ENCODE data around the gene LITAFD. TPM values are rescaled to one million over a fixed set of nuclear protein-coding genes. Genes with fewer than 3 reads are reported as not detected.

Gene LITAFD
- total and polyA plus RNA-seq, 2 of the 4 experiments (the other 2 are of a cell fraction), result not detected

DNA sequence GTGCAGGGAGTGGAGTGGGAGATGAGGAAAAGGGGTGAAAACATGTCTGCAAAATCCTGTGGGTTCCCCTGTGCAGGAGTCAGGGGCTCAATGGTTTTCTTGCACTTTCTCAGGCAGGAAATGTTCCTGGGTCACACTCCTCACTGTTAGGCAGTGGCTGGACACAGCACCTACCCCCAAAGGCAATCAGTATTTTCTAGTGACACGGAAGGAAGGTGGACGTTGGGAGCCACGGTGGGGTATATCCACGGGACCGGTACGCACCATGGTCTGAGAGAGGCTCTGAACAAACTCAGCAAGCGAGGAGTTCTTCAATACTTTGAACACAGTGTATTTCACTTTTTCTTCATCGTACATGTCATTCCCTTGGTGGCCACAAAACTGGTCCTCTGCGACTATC, 20.9 kb downstream of the LITAFD start:
- Histone ChIP-seq H3K4me1 (ENCODE audit: control insufficient read depth, insufficient read depth, low read length) (no peaks in the 10 kb centered on the region), H3K23ac (ENCODE audit: low read depth, low read length) (no peak overlapping the region), H3K79me1 (ENCODE audit: low read depth in 1 of 2, low read length in 2 of 2) (peaks cover 17 to 27% of the 10 kb centered on the region in 2 experiments), H3K27me3 (ENCODE audit: control insufficient read depth, insufficient read depth, low read length) (no peaks in the 10 kb centered on the region), H3K4ac (ENCODE audit: low read depth, low read length) (no peak overlapping the region), H2AFZ (replicated peaks; ENCODE audit: low read length, poor library complexity) (no peak overlapping the region), H3K56ac (ENCODE audit: extremely low read depth, insufficient read depth, low read length) (no peak overlapping the region), H3K14ac (replicated peaks; ENCODE audit: low read depth, low read length) (no peak overlapping the region), H3K36me3 (ENCODE audit: control insufficient read depth, insufficient read depth, low read length) (peaks cover 60% of the 10 kb centered on the region), H2BK5ac (ENCODE audit: low read depth, low read length, poor library complexity, severe bottlenecking) (no peak overlapping the region), H2AK9ac (replicated peaks; ENCODE audit: low read depth, low read length, poor library complexity) (no peak overlapping the region), H3K18ac (ENCODE audit: low read depth, low read length) (no peak overlapping the region), H3K9ac (ENCODE audit: low read depth, low read length) (no peak overlapping the region), H3K9me1 (ENCODE audit: insufficient read depth, low read length) (no peaks in the 10 kb centered on the region), H2BK120ac (ENCODE audit: low read depth, low read length) (no peak overlapping the region), H4K8ac (ENCODE audit: low read depth in 2 of 2, low read length in 2 of 2) (no peak overlapping the region), H3K9me3 (ENCODE audit: control insufficient read depth, insufficient read depth, low read length) (no peaks in the 10 kb centered on the region), H2AK5ac (ENCODE audit: low read depth, low read length) (no peak overlapping the region), H4K20me1 (ENCODE audit: insufficient read depth, low read length) (peaks cover 3% of the 10 kb centered on the region; the same call in 1 of the 2 replicates), H3K4me3 (ENCODE audit: insufficient read depth, low read depth, low read length) (no peak overlapping the region), H3K4me2 (ENCODE audit: low read depth, low read length) (no peak overlapping the region), H4K5ac (ENCODE audit: low read depth, low read length) (no peak overlapping the region), H2BK20ac (ENCODE audit: low read depth, low read length) (no peak overlapping the region), H4K91ac (ENCODE audit: insufficient read depth, low read depth, low read length) (no peak overlapping the region), H3K27ac (ENCODE audit: insufficient read depth, low read length) (no peak overlapping the region), H2BK15ac (ENCODE audit: low read depth, low read length) (no peak overlapping the region)
- CTCF ChIA-PET, result no interaction called here
- 98% methylated on average over 6 of the region's 9 CpGs; no CpG with 5 or more reads in 1 of the 2 experiments for WGBS, 2 experiments (ENCODE audit: extremely low coverage in 2 of 2, insufficient read length in 1 of 2)
- POLR2A ChIA-PET (ENCODE audit: unreplicated experiment), result no interaction called here
- intact Hi-C loops (cut with micrococcal nuclease), result loop anchor here (10.0 kb wide), 1 partner anchor 192 kb away; the partner anchor contains the start of gene HAPSTR1
- dilution Hi-C loops (cut with HindIII; ENCODE audit: low sequenced_read_pairs, unreplicated experiment), result no loop called here
- BruUV-seq (replicated peaks), result no TSS peak
- DNase-seq, result no peak
- no peak for TF ChIP-seq NFE2L2 (IDR thresholded peaks at IDR 0.05; ENCODE audit: low read depth, low read length)
- TF ChIP-seq, protein P1, sequence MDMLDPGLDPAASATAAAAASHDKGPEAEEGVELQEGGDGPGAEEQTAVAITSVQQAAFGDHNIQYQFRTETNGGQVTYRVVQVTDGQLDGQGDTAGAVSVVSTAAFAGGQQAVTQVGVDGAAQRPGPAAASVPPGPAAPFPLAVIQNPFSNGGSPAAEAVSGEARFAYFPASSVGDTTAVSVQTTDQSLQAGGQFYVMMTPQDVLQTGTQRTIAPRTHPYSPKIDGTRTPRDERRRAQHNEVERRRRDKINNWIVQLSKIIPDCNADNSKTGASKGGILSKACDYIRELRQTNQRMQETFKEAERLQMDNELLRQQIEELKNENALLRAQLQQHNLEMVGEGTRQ (IDR thresholded peaks at IDR 0.05; ENCODE audit: low read depth, low read length), result no peak
- TF ChIP-seq, protein P2, sequence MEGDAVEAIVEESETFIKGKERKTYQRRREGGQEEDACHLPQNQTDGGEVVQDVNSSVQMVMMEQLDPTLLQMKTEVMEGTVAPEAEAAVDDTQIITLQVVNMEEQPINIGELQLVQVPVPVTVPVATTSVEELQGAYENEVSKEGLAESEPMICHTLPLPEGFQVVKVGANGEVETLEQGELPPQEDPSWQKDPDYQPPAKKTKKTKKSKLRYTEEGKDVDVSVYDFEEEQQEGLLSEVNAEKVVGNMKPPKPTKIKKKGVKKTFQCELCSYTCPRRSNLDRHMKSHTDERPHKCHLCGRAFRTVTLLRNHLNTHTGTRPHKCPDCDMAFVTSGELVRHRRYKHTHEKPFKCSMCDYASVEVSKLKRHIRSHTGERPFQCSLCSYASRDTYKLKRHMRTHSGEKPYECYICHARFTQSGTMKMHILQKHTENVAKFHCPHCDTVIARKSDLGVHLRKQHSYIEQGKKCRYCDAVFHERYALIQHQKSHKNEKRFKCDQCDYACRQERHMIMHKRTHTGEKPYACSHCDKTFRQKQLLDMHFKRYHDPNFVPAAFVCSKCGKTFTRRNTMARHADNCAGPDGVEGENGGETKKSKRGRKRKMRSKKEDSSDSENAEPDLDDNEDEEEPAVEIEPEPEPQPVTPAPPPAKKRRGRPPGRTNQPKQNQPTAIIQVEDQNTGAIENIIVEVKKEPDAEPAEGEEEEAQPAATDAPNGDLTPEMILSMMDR (conservative IDR thresholded peaks at IDR 0.05; ENCODE audit: low read depth, low read length), result no peak
- no peak for TF ChIP-seq CHD1 (IDR thresholded peaks at IDR 0.05; ENCODE audit: low read depth, low read length)
- no peak for TF ChIP-seq RAD21 (IDR thresholded peaks at IDR 0.05; ENCODE audit: low read length)
- TF ChIP-seq, protein P3, sequence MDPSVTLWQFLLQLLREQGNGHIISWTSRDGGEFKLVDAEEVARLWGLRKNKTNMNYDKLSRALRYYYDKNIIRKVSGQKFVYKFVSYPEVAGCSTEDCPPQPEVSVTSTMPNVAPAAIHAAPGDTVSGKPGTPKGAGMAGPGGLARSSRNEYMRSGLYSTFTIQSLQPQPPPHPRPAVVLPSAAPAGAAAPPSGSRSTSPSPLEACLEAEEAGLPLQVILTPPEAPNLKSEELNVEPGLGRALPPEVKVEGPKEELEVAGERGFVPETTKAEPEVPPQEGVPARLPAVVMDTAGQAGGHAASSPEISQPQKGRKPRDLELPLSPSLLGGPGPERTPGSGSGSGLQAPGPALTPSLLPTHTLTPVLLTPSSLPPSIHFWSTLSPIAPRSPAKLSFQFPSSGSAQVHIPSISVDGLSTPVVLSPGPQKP (IDR thresholded peaks at IDR 0.05; ENCODE audit: borderline replicate concordance, low read depth, low read length), result no peak
- TF ChIP-seq CEBPB (IDR thresholded peaks at IDR 0.05; ENCODE audit: low read depth, low read length), result no peak
- no peak for TF ChIP-seq FOS (IDR thresholded peaks at IDR 0.05; ENCODE audit: low read depth, low read length)
- no peak for TF ChIP-seq BHLHE40 (IDR thresholded peaks at IDR 0.05; ENCODE audit: low read depth, low read length)
- no peak for TF ChIP-seq MXI1 (IDR thresholded peaks at IDR 0.05; ENCODE audit: borderline replicate concordance, low read depth, low read length)
- TF ChIP-seq RCOR1 (IDR thresholded peaks at IDR 0.05; ENCODE audit: insufficient replicate concordance, low read length), result no peak
- TF ChIP-seq MAZ (IDR thresholded peaks at IDR 0.05; ENCODE audit: borderline replicate concordance, low read depth, low read length), result no peak
- in situ Hi-C loops (cut with MboI; ENCODE audit: low sequenced_read_pairs), result no loop called here
- no peak for ATAC-seq (ENCODE audit: low read depth)
